Measurements from ENCODE around the gene PACSIN2.

- TF ChIP-seq FOXA1 (IDR thresholded peaks at IDR 0.05) (no peak), SP1 (IDR thresholded peaks at IDR 0.05) (no peak), TARDBP (IDR thresholded peaks at IDR 0.05) (no peak), BHLHE40 (IDR thresholded peaks at IDR 0.05; ENCODE audit: borderline replicate concordance) (no peak), FOXM1 (IDR thresholded peaks at IDR 0.05; ENCODE audit: borderline replicate concordance) (no peak), FOXK2 (IDR thresholded peaks at IDR 0.05) (no peak)
Measured at GRCh38 chr22:42969348-42969975, 45.5 kb downstream of the PACSIN2 start.

Measured in HEK293T (cell line).